HG03280 (cell line): ENCODE data around the gene GPR148.
A peak's percentile ranks its signal among the peaks of the same experiment; 100 is the strongest.
"Not testable (repeated sequence)": the region's sequence is repeated elsewhere in the genome, so short reads cannot be mapped to it uniquely, and the experiment has no call there.

Experiments
- ATAC-seq: cut with Tn5 transposase; IDR thresholded peaks from one replicate; pipeline ENCODE4 v1.9.1; 2021; ENCODE audit warnings: mild to moderate bottlenecking, moderate library complexity; ENCODE audit not compliant: unreplicated experiment

GPR148 gene, protein sequence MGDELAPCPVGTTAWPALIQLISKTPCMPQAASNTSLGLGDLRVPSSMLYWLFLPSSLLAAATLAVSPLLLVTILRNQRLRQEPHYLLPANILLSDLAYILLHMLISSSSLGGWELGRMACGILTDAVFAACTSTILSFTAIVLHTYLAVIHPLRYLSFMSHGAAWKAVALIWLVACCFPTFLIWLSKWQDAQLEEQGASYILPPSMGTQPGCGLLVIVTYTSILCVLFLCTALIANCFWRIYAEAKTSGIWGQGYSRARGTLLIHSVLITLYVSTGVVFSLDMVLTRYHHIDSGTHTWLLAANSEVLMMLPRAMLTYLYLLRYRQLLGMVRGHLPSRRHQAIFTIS

DNA sequence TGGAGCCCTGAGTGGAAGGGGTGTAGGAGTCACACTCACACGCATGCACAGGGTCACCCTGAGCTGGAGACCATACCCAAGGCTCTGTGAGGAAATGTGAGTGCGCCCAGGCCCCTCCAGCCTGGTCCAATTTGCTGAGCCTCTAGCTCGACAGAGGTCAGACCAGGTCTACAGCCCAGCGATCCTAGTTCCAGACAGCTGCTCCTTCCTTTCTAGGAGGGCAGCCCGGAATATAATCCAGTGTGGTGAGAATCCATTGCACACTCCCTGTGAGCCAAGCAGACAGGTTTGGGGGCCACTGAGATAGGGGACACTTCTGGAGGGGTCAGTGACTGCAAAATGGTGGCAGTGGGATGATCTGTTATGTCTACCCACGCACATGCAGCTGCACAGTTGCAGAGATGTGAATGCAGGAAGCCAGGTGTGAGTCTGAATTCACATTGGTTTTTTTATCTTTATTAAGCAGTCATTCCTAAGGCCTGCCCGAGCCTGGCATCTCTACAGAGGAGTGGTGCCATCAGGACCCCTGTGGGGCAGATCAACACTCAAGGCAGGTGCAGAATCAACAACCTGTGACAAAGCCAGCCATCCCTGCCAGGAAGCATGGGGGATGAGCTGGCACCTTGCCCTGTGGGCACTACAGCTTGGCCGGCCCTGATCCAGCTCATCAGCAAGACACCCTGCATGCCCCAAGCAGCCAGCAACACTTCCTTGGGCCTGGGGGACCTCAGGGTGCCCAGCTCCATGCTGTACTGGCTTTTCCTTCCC is at the start of gene GPR148:
Gene GPR148 (plus strand): TSS at position 522 of the 768 bp plus-strand sequence. CDS start 82 bp downstream, at position 604.
- ATAC-seq, result no peak

DNA sequence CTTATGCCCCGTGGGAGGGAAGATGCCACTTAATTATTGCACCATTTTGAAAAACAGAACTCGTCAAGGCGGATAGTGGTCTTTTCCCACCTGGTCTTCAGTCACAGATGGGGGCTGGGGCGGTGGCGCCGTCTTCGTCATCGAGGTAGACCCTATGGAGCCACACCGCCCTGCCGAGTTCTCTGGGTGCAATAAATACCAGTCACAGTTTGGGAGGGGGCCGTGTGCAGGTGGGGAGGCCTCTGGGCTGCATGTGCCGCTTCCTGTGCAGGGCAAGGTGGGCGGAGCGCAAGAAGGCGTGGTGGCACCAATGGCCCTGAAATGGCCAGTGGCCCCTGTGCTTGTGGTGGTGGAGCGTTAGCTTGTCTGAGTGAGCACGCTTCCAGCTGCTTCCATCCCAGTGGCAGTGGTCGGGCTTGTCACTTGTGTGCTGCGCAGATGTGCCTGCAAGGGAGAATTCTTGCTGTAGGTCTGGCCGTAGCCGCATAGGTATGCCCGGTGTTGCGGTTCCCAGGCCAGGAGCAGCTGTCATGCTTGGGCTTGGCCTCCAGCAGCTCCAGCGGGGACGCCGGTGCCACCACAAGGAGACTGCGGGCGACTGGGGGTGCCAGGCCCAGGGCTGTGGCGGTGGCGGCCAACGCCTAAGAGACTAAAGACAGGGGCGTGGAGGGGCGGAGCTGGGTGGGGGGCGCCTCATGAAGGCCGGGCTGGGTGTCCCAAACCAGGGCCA is 36.7 kb upstream of the GPR148 start:
- ATAC-seq, result not testable (repeated sequence)

DNA sequence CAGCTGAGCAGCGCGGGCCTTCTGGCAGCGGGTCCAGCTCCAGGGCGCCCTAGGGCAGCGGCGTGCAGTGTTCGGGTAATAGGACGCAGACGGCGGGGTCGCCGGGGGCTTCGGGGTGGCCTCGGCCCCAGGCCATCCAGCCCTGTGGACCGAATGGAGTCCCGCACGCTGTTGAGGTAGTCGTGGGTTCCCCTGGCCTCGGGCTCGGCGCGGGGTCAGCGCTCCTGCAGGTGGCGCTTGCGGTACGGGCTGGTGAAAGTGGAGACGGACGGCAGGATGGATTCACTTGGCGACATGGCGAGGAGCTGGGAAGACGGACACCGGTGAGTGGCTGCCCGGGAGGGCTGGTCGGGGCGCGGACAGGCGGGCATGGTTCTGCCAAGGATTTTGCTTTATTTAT is 35.4 kb upstream of the GPR148 start:
- not testable (repeated sequence) for ATAC-seq

DNA sequence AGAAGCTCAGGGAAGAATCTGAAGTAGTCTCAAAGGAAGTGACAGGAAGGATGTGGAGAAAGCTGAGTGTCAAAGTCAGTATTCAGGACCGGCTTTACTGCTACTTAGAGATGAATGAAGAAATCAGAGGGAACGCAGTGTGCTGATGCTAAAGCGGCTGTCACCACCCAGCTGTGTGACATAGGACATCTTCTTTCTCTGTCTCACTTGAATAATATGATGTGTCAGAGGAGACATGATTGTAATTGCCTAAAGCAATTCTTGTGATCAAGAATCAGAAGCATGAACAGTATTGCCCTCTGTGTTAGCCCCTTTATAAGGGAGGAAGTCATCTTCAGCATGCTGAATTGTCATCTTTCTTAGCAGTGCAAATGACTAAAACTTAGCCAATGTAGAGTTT is 25.6 kb upstream of the GPR148 start:
- ATAC-seq, result not testable (repeated sequence)

DNA sequence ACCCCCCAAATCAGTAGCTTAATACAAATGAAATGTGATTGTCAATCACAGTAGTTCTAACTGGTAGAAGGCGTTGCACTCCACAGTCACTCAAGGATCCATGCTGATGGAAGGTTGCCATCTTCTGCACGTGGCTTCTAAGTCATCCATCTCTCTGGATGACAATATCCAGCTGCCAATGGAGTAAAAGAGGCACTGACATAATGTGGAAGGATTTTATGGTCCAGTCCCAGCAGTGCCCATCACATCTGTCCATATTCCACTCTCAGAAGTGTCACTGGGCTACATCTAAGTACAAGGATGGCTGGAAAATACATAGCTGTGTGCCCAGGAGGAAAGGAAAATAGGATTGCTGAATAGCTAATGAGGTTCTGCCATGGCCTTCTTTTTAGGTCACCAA is 14.1 kb upstream of the GPR148 start:
- not testable (repeated sequence) for ATAC-seq

DNA sequence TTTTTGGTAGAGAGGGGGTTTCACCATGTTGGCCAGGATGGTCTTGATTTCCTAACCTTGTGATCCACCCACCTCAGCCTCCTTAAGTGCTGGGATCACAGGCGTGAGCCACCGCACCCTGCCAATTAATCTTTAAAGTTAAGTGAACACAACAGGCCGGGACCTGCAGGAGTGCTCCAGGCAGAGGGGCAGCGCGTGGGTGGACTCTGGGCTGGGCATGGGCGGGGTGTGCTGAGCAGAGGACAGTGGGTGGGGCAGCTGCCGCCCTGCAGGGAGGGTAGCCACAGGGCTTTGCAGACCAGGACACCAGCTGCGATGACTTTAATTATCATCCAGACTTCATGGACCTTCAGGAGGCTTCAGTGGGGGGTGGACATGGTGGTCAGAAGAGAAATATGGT is 8.8 kb upstream of the GPR148 start:
- ATAC-seq, result no peak

DNA sequence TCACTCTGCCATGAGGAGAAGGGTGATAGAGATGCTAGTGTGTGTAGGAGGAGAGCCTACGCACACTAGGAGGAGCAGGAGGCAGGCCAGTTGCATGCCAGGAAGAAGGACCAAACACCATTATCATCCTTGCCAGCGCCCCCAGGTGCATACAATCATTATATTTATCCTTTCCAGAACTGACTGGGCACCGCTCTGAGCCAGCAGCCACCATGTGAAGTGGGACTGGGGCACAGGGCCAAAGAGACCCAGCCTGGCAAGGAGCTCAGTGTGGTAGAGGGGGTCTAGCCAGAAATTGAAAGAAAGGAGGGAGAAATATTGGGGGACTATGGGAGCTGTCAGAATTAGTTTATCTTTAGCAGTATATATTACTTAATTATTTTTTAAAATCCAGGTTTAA is 8.3 kb upstream of the GPR148 start:
- no peak for ATAC-seq

DNA sequence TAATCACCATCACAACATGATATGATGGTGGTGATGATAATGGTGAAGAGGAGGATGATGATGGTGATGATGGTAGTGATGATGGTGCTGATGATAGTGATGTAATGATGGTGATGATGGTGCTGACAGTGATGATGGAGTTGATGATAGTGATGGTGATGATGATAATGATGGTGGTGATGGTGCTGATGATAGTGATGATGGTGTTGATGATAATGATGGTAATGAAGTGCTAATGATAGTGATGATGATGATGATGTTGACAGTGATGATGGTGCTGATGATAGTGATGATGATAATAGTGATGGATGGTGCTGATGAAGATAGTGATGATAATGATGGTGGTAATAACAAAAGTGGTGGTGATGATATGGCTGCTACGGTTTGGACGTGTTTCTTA is 4.4 kb upstream of the GPR148 start:
- no peak for ATAC-seq

DNA sequence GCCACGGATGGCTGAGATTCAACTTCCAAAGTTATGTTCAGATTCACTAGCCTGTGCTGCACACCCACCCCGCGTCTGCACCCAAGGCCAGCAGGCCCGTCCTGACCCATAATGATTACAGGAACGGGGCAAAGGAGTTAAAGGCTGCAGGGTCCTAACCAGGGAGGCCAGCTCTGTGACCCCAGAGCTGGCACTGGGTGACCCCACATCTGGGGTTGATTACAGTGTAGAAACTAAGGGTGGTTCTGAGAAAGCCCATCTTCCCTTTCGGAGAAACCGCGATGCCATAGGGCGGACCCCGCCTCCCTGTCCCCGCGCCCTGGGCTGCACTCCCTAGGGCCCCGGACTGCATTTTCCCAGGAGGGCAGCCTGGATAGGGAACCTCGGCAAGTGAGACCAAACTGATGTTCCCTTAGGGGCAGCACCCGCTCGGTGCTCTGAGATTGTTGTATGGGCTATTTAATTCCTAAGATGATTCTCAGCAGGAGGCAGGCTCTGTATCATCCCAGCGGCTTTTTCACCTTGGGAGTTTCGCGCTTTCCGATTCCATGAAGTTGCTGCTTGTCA is 2.2 kb upstream of the GPR148 start:
- no peak for ATAC-seq

DNA sequence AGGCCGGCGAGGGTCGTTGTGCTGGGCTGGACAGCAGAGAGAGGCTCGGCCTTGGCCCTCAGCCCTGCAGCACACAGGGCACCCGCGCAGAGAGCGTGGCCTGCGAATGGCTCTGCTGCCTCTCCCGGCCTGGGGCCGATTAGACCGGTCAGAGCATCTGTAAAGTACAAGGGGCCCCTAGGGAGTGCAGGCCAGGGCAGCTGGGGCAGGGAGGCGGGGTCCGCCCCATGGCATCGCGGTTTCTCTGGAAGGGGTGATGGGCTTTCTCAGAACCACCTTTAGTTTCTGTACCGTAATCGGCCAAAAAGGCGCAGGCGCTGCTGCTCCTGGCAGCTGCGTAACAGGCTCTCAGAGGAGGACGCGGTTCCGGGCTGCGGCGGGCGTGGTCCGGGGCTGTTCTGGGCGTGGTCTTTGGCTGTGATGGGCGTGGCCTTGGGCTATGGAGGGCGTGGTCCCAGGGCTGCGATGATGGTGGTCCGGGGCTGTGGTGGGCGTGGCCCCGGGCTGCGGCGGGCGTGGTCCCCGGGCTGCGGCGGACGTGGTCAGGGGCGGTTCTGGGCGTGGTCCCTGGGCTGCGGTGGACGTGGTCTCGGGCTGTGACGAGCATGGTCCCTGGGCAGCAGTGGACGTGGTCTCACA is 1.5 kb upstream of the GPR148 start:
- ATAC-seq, result peak; percentile 92

DNA sequence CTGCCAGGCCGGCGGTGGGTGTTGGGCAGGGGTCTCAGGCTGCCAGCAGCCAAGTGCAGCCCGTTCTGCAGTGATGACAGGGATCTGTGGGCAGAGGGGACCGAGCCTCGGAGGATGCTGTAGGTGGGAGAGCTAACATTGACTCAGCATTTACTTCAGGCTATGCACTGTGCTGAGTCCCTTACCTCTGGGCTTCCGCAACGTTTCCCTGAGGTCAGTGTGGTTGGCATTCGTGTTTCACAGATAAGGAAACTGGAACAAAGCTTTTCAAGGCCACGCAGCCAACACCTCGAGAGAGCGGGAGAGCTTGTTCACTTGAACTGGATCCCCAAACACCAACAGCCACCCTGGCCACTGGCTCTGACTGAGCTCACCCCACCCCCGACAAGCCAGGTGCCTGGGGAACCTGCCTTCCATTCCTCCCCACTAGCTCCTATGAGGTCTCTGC is 839 bp upstream of the GPR148 start:
- peak; percentile 15 for ATAC-seq

DNA sequence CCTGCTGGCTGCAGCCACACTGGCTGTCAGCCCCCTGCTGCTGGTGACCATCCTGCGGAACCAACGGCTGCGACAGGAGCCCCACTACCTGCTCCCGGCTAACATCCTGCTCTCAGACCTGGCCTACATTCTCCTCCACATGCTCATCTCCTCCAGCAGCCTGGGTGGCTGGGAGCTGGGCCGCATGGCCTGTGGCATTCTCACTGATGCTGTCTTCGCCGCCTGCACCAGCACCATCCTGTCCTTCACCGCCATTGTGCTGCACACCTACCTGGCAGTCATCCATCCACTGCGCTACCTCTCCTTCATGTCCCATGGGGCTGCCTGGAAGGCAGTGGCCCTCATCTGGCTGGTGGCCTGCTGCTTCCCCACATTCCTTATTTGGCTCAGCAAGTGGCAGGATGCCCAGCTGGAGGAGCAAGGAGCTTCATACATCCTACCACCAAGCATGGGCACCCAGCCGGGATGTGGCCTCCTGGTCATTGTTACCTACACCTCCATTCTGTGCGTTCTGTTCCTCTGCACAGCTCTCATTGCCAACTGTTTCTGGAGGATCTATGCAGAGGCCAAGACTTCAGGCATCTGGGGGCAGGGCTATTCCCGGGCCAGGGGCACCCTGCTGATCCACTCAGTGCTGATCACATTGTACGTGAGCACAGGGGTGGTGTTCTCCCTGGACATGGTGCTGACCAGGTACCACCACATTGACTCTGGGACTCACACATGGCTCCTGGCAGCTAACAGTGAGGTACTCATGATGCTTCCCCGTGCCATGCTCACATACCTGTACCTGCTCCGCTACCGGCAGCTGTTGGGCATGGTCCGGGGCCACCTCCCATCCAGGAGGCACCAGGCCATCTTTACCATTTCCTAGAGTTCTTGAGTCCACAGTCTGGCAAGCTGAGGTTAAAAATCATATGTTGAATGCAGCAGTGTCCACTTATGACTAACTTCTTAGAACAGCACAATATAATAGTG is 741 bp downstream of the GPR148 start:
- no peak for ATAC-seq

DNA sequence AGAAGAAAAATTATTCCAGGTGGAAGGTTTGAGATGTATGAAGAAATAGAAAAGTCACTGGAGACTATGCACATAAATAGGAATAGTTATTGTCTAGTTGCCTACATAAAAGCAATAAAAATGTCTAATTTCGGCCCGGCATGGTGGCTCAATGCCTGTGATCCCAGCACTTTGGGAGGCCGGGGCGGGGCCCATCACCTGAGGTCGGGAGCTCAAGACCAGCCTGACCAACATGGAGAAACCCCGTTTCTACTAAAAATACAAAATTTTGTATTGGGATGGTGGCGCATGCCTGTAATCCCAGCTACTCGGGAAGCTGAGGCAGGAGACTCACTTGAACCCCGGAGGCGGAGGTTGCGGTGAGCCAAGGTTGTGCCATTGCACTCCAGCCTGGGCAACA is 3.4 kb downstream of the GPR148 start:
- not testable (repeated sequence) for ATAC-seq

DNA sequence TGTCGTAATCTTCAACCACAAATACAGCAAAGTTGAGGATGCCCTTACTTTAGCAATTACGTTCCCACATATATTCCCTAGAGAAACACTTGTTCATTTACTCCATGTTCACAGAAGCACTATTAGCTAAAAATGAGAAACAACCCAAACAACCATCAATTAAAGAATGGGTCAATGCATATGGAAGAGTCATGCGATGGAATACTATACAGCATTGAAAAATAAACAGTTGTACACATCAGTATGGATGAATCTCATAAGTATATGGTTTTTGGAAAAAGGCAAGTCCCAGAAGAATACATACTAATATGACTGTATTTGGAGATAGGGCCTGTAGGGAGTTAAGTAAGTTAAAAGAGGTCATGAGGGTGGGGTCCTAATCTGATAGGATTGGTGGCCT is 6.3 kb downstream of the GPR148 start:
- no peak for ATAC-seq

DNA sequence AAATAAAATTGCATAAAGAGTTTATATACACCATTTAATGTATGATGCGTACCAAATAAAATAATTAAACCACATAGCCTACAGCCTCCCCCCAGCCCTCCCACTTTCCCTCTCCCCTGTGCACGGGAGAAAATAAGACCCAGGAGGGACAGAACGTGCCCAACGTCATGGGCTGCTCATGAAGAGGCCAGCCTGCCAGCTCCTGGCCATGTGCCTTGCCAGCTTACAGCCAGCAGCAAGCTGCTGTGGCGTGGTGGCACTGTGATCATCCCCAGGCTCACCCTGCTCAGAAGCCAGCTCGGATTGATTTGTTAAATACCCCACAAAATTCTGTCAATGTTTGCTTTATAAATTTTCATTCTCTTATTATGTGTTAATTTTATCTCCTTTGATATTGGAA is 7.6 kb downstream of the GPR148 start:
- ATAC-seq, result no peak

DNA sequence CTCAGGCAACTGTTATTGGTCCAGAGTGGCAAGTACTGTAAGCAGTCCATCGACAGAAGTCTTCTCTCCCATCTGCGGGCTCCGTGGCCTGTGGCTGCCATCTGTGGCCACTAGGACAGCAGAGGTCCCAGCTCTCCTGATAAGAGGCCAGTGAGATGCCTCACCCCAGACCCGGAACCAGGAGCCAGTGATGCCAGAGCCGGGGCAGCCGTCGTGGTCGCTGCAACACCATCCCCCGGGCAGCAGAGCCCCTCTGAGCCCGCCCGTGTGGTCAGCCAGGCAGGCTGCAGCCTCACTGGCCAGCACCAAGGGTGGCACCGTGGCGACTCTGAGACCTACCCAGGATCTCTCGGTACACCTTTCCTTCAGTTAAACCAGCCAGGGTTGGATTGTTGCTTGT is 8.7 kb downstream of the GPR148 start:
- ATAC-seq, result no peak

DNA sequence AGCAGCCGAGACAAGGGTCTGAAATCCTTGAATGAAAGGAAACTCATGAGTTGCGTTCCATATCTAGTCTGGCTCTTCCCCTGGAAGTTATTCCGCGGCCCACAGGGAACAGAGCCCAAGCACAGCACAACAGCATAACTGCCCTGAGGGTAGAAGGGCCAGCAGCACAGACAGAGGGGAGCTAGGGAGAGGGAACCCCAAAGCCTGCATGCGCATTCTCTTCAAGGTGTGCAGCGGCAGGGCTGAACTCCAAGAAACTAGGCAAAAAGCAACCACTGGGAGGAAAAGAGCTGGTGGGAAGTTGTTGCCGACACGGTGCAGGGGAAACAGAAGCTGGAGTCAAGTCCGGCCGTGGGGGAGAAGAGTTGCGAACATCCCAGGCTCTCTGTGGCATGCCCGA is 11.8 kb downstream of the GPR148 start:
- ATAC-seq, result no peak

DNA sequence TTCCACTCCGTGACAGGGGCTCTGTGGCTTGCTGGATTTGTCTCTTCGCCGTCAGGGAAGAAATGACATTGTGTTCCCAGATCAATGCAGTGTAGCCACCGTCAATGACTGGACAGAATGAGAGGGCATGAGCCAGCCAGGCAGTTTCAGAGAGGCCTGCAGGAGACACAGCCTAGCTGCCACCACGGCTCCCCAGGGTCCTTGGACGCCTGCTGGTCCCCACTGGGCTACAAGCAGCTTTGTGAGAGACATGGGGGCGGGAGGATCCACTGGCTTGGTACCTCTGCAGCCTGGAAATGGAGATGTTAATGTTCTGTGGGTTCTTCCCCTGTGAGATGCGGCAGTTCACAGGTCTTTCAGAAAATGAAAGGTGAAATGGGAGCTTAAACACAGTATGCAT is 14.4 kb downstream of the GPR148 start:
- ATAC-seq, result no peak

DNA sequence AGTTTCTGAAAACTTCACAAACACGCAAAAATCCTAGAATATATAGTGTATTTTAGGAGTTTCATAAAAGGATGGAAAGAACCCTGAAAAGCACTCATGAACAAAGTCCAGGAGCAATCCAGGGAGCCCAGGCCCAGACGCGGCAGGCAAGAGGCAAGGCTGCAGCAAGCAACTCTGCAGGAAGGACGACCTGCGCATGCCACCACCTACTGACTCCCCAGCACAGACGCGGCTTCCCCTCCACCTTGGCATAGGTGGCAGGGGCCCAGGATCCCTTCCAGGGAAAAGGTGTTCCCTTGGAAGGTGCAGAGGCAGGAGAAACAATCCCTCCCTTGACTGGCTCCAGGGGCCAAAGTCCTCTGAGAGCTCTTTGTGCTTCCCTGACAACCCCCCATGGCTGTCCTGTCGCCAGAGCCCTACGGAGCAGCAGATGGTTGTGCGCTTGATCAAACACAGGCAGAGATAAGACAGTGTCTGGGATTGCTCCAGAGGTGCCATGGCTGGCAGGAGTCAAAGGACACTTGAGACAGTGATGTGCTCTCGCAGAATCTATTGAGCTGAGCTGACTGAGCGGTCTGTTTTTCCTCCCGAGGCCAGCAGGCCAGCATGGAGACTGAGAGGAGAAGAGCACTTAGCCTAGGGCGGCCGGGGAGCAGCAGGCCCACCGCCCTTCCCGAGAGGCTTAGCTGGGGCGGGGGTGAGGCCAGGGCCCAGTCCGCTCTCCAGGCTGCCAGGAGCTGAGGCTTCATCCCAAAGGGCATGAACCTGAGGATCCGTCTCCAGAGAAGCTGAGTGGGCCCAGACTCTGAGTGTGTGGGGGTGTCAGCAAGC is 15.6 kb downstream of the GPR148 start:
- ATAC-seq, result no peak
